ENCODE results near the gene FAM229B. TPM values are rescaled to one million over a fixed set of nuclear protein-coding genes. Genes with fewer than 3 reads are reported as not detected.
"Not testable (repeated sequence)": the region's sequence is repeated elsewhere in the genome, so short reads cannot be mapped to it uniquely, and the experiment has no call there.

FAM229B gene
- total RNA-seq, 1 experiment from 2014 or later: 6.6 TPM

DNA sequence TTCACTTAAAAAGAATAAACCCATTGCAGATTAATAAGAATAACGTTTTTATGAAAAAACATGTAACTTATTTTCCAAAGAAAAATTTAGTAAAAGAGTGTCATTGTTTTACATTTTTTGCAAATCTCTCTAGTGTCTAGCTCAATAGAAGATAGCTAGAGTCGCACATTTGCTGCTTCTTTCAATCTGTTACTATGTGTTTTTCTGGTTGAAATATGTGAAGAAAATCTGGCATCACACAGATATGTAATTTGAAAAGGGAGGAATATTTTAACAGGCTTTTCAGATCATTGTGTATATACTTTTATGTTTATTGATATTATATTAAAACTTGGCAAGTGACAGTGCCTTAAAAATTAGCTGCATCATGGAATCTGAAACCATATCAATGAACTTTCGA, 24.4 kb upstream of the FAM229B start:
- DNase-seq (ENCODE audit: low spot score): no peak

DNA sequence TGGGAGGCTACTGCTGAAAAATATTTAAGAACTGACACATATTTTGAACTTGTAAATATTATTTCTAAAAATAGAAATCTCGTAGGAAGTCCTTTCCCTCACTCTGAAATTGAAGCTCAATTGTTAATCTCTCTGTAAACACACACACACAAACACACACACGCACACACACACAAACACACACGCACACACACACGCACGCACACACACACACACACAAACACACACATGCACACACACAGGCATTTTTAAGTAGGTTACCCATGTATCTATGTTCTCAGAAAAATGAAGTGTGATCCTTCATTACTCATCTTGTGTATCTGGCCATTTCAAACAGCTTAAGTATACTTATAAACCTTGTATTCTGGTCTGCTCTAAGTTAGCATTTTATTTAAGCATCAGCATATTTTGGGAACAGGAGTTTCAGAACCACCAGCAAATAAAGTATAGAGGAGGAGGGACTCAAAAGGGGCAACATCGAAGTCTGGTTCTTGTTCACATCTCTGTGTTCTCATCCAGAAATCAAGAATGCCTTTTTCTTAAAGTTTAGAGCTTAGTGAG, 21.9 kb upstream of the FAM229B start:
- DNase-seq (ENCODE audit: low spot score): no peak

DNA sequence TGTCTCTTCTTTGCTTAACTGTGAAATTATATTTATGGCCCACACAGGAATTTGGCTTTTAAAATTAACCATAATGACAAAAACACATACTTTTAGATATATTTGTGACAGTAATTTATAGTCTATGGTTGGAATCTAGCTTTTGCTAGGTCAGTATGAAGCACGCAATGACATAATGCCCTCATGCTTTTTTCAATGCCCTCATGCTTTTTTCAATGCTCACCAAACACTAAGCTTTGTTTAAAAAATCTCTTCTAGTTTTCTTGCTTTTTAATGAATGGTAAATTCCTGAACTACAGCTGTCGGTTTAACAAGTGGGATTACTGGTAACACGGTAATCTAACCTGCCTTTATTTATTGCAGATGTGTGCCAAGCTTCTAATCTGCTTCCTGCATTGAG, 20.8 kb upstream of the FAM229B start:
- no peak for DNase-seq (ENCODE audit: low spot score)

DNA sequence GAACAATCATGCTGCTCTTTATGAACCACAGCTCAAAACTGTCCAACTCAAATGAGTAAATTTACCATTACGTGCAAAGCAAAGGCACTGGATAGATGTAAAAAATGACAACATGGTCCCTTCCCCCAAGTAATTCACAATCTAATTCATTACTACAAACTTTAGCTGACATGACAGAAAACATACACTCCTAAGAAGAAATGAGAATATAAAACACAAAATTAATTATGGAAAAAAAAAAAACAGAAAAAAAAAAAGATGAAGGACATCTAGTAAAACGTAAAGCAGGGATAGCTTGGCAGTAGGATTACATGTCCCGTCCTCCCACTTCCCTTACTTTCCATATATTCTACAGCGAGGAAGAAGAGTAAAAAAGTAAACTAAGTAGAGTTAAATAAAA, 5.8 kb upstream of the FAM229B start:
- no peak for DNase-seq (ENCODE audit: low spot score)

DNA sequence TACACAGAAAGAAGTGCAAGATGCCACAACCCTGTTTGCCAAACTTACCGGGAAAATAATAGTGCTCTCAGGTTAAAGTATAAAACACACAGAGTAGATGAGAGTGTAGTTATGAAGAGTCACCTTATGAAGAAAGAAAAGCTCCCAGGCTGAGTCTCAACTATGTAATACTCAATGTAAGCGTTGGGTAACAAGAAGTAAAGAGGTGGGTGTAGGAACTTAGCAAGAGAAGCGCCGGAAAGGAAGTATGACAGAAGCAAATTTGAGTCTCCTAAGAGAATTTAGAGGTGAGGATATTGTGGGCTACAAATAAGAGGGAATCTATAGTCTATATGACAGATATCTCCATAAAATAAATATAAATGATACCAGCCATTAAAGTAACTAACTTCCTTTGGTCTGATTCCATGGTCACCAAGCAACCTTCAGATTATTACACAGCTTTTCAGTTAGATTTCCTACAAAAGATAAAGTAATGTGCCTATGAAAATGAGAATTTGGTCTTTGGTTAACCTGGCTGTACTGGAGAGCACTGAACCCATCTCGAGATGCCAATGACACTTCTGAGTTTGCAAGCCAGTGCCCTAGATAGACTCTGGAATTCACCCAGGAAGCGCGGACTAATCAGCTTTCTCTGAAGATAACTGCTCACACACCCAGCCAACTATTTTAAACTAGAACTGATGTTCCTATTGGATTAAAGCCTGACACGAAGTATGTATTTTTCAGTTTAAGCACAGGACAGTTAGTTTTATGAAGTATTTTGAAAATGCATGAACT, 1.9 kb upstream of the FAM229B start:
- DNase-seq (ENCODE audit: low spot score): no peak

DNA sequence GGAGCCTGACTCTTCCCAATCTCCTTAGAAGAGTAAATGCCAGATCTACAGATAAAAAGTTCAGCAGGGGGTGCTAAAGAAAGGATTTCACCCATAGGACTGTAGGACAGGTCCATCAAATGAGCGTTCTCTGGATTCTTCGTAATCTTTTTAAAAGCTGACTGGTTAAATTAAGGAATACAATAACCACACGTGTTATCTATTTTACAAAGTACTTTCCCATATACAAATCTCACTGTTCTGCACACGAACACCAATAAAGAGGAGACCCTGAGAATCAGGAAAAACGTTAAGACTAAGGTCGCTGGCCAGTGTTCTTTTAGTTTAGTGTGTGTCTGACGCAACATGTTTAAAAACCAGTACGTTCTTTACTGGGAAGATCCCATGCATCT, 651 bp upstream of the FAM229B start:
- DNase-seq (ENCODE audit: low spot score): peak; percentile 23

DNA sequence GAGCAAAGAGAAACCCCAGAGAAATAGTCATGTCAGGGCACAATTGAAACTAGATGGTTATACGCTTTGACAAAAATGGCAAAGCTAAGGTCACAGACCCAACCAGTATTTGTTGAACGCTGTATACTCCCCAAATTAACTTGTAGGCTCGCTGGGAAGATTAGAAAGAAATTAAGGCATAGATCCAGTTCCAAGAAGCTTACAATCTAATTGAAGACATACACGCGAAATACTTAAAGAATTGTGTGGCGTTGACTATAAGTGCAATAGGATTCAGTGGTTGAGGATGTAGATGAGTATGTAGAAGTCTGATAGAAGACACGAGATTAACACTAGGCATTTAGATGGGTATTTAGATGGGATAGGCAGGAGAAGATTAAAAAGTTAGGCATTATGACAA, 525 bp downstream of the FAM229B start:
- DNase-seq (ENCODE audit: low spot score): no peak

DNA sequence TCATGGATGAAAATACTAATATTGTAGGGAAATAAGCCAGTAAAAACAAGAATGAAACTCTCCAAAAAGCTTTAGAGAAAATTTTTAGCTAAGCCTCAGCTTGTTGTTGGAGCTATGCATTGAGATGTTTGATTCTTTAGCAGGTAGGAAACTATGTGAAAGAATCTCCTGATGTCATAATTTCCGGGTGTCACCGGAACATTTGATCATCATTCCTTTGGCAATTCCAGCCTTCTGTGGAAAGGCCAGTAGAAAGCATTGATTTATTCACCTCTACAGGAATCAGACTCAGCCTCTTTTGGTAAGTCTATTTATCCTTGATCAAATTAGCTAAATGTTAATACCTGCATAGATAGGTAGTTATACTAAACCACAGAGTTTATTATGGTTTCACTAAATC, 9.5 kb downstream of the FAM229B start:
- no peak for DNase-seq (ENCODE audit: low spot score)

DNA sequence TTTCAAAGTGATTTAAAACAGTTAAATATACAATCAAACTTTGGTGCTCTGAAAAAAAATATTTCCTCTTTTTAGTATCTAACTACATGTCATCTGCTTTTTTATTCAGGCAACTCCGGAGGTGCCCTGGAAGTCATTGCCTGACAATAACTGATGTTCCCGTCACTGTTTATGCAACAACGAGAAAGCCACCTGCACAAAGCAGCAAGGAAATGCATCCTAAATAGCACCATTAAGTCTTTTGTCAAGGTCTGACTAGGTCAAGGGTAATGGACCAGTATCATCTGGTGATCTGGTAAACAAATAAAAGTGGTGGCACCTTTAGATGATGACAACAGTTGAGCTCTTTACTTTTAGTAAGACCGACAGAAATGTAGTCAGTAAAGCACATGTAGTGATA, 13.2 kb downstream of the FAM229B start:
- DNase-seq (ENCODE audit: low spot score): no peak

DNA sequence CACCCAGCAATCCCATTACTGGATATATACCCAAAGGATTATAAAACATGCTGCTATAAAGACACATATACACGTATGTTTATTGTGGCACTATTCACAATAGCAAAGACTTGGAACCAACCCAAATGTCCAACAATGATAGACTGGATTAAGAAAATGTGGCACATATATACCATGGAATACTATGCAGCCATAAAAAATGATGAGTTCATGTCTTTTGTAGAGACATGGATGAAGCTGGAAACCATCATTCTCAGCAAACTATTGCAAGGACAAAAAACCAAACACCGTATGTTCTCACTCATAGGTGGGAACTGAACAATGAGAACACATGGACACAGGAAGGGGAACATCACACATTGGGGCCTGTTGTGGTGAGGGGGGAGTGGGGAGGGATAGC, 18.6 kb downstream of the FAM229B start:
- DNase-seq (ENCODE audit: low spot score): not testable (repeated sequence)

DNA sequence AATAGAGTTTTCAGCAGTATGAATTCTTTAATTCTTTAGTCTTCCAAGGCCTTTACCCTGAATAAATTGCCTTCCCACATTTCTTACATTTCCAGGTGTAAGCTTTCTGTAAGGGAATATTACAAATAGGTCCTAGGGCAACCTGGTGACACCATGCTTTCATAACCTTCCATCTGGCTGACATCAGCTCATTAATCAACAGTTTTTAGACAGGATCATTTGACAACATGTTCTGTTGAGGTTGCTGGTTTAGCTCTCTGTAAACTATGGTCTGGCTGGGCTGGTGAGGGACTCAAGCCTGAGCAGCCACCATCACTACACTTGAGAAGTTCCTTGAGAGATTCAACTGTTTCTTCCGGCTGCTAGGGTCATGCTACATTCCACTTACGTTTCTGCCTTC, 19.2 kb downstream of the FAM229B start:
- no peak for DNase-seq (ENCODE audit: low spot score)

DNA sequence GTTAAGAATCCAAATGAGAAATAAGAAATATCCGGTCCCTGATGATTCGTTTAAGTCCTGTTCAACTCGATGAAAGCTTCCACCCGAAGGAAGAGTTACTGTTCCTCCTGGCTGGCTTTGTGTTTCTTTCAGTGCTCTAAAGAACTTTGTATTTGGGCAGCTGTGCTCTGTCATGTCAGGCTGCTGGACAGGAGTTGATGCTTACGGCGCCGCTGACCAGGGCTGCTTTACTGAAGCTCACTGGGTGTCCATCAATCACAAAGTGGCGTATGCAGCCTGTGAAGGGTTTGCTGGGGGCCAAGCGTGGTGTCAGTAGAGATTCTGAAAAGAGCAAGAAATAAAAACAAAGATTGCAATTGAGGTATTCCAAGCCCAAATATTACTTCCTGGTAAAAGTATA, 21.9 kb downstream of the FAM229B start:
- DNase-seq (ENCODE audit: low spot score): no peak

DNA sequence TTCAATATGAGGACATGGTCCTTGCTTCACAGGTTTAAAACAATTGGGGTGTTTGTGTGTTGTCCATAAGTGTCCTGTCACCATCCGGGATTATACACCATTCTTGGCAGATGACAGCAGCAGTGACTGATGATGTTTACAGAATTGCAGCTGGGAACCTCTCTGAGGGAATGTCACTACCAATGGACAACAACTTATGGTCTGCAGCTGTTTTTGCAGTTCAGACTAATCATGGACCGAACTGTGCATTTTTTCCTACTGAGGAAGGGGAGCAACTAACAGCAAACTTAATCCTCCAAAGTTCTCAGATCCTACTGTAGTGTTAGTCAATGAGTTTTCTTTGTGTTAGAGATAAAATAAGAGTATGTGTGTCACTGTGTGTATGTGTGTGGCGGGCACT, 26.0 kb downstream of the FAM229B start:
- no peak for DNase-seq (ENCODE audit: low spot score)

DNA sequence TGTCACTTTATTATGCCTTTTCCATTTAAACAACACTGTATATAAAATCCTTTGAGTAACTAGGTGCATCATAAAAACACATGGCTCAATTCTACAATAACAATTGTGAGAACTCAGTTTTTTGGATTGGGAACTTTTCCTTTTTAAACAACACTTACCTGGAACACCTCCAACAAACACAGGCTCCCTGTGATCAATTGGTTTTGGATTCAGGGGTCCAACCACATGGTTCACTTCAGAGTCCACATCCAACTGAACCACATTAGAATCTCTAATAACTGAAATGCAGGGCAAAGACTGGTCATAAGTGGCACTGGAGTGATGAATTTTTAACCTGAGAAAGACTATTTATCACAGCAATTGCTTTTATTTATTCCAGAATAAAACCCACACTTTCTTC, 26.5 kb downstream of the FAM229B start:
- DNase-seq (ENCODE audit: low spot score): no peak

DNA sequence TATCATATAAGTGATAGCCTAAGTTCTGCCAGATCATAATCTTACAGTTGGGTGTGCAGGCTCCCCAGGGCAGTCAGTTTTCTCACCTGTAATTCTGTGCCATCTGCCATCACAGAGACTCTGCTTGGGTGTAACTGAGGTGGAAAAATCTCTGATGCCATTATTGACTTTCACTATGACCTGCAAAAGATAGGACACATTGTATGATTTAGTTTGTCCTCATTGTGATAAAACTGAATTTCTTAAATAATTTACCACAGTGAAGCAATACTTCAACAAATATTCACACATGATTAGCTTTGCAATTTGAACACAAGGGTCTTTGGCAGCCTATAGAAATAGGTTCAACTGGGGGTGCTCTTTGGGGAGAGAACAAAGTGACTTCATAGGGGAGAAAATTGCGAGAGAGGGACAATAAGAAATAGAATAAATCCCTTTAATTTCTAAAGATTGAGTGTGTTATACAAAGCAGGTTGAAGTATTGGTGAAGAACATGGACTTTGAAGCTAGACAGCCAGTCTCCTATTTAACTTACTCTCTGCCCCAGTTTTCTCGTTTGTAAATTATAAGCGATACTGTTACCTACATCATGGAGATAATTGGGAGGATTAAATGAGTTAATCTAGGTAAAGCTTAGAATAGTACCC, 27.3 kb downstream of the FAM229B start:
- DNase-seq (ENCODE audit: low spot score): no peak

DNA sequence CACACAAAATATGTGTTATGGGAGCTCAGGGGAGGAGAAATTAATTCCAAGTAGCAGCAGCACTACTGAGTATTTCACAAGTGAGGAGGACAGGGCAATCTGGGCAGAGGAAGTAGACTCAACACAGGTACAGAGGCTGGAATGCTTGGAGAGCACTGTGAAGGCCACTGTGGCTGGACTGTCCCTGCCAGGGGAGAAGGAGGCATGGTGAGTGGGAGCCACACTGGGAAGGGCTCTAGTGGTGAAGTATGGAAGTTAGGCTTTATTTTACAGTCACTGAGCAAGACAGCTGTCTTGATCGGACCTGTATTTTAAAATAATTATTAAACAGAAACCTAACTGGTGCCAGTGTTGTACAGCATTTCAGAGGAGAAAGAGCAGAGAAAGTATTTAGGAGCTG, 28.8 kb downstream of the FAM229B start:
- DNase-seq (ENCODE audit: low spot score): no peak

DNA sequence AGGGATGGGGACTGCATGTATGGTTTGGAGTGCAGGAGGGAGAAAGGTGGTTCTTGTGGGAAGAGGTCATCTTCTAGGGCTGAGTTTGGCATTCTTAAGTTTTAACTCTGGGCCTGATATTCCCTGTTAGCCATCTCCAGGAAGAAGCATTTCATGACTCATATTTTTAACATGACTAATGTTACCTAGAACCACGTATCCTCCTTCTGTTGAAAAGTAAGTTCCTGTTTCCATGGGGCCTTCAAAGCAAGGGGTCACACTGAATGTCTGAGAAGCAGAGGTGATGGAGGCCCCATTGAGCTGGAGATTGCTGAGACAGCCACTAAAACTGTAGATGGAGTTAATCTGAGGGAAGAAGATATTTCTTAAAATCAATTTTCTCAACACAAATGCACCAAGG, 30.2 kb downstream of the FAM229B start:
- peak; percentile 3 for DNase-seq (ENCODE audit: low spot score)

DNA sequence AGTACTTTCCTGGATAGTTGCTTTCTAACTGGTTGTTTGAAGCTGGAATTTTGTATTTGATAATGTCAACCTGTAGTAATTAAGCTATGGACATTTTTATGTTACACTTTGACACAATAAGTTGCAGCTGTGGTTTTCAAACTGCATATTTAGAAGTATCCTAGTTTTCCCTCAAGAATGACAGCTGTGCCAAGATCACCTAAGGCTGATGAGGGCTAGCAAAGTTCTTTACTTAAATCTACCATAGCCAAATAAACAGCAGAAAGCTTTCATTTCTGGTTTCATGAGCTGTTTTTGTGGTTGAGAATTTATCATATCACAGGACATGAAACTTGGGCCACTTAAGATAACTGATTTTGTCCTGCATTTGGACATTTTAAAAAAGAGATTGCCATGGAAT, 30.6 kb downstream of the FAM229B start:
- DNase-seq (ENCODE audit: low spot score): no peak

DNA sequence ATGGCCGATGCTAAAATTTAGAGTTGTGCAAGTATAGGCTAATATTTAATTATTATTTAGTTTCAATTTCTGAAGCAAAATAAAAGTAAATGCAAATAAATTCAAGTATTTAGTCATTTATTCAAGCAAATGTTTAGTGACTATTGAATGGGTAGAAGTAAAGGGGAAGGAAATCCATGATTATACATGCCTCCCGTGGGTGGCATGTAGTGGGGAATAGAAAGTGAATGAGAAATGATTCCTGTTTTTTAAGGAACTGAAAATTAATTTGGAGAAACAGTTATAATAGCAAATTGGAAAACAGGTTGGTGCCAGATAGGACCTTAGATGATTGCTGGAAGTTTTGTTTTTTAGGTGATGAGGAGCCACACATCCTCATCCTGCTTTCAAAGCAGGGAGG, 35.4 kb downstream of the FAM229B start:
- no peak for DNase-seq (ENCODE audit: low spot score)

DNA sequence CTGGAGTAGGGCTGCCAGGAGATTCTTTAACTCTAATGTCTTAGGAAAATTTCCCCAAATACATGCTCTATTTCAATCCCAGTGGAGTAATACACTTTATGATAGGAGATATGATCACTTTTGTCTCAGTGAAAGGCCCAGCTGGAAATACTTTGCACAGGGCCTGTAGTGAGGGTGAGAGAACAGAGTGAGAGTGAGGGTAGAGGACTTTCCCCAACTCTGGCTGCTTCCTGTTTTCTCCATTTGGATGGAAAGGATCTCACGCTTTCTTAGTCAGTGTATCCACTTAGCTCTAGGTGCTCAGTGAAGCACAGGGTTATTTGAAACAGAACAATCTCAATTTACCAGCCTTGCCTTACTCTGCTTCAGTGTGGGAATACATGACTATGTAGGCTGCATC, 36.6 kb downstream of the FAM229B start:
- no peak for DNase-seq (ENCODE audit: low spot score)

DNA sequence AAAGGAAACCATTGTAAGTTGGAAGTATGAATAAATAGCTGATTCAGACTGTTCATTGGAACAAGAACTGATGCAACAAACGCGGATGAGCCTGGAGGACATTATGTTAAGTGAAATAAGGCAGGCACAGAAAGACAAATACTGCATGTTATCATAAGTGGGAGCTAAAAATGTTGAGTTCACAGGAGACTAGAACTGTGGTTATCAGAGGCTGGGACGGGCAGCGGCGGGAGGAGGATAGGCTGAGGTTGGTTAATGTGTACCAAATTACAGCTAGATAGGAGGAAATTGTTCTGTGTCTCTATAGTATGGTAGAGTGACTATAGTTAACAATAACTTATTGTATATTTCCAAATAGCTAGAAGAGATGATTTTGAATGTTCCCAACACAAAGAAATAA, 40.8 kb downstream of the FAM229B start:
- no peak for DNase-seq (ENCODE audit: low spot score)

DNA sequence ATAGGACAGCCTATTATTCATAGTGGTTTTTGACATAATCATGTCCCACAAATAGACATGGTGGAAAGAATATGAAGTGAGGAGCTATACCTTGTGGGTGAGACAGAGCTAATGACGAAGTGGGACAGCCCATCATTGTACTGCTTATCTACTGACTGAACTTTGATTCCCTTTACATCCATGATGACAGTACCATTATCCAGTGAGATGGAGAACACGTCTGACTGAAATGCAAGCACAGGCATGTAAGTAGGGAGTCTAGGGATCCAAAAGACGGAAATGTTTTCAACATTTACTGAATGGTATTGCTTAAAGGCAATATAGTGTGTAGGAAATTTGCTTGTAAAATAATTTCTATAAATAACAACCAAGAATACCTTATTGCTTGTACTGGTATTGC, 43.5 kb downstream of the FAM229B start:
- DNase-seq (ENCODE audit: low spot score): no peak

DNA sequence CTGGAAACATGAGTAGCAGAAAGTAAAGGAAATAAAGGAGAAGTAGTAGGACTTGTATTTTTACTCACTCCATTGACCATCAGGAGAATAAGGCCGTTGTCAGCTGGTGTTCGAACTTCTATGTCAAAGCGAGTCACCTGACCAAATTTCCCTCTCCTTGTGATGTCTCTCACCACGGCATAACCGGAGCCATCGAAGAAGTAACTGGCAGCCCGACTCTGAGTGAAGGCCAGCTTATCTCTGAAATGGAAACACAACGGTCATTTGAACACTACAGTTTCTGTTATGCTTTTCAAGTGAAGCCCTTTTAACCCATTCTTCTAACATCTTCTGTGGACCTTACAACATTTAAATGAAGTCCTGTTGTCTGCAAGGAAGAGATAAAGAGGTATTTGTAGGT, 51.7 kb downstream of the FAM229B start:
- DNase-seq (ENCODE audit: low spot score): no peak

DNA sequence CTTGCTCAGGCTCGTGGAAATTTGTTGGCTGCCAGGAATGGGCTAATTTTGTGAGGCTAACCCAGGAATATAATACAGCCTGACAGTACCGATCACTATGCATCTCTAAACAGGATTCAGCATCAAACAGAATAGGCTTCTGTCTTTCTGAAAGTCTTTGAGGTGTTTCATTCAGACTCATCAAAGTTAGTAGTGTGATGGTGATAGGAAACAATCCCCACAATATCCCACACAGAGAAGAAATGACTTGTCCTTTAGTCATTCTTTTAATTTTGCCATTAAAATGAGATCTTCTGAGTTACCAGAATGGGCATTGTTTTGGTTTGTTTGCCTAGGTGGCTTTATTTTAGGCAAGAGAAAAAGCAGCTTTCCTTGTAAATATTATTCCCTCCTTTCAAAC, 54.3 kb downstream of the FAM229B start:
- DNase-seq (ENCODE audit: low spot score): no peak
